GM12865 (cell line): ENCODE measurements around the gene SRSF9.

Source experiments
- DNase-seq: peaks from one replicate; pipeline ENCODE4 v3.0.0; 2010; ENCODE audit warnings: low read depth
- H3K4me3 ChIP-seq: 2 replicates; pipeline ENCODE4 v1.5.1; 2011; ENCODE audit warnings: mild to moderate bottlenecking, low read depth, low read length, control low read depth
- TF ChIP-seq, protein P1 (sequence below): IDR thresholded peaks from 2 replicates; pipeline ENCODE4 v1.5.1; 2011; ENCODE audit warnings: low read length, control low read depth, low read depth, inconsistent platforms; ENCODE audit not compliant: insufficient read depth; ENCODE audit errors: missing control alignments

The SRSF9 gene

GRCh38 chr12:120468821-120469449 is 613 bp downstream of the SRSF9 start:
- TF ChIP-seq, protein P1, sequence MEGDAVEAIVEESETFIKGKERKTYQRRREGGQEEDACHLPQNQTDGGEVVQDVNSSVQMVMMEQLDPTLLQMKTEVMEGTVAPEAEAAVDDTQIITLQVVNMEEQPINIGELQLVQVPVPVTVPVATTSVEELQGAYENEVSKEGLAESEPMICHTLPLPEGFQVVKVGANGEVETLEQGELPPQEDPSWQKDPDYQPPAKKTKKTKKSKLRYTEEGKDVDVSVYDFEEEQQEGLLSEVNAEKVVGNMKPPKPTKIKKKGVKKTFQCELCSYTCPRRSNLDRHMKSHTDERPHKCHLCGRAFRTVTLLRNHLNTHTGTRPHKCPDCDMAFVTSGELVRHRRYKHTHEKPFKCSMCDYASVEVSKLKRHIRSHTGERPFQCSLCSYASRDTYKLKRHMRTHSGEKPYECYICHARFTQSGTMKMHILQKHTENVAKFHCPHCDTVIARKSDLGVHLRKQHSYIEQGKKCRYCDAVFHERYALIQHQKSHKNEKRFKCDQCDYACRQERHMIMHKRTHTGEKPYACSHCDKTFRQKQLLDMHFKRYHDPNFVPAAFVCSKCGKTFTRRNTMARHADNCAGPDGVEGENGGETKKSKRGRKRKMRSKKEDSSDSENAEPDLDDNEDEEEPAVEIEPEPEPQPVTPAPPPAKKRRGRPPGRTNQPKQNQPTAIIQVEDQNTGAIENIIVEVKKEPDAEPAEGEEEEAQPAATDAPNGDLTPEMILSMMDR: peak; percentile 6
- DNase-seq: no peak
- H3K4me3 ChIP-seq: peak overlapping the region; percentile 60

DNA sequence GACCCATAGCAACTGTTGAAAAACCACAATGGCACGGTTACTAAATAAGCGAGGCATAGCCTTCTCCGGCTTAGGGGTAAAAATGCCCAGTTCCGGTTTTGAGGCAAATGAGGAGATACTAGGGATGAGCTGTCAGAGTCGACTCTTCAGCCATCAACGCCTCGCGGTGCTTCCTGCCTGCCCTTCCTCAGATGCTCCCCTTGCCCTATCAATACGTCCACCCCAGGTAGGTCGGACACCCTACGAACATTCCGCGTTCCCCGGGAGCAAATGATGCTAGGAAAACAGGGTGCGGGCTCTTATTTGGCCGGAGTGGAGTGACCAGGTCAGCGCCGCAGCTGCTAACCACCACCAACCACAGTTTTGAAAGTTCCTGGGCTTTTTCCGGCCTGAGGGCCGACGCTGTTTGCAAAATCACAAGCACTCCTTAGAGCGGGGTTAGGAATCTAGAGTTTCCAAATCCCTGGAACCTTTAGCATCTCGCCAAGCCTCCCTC is 1.2 kb downstream of the SRSF9 start:
- TF ChIP-seq, protein P1: no peak
- H3K4me3 ChIP-seq: peak overlapping the region; percentile 60
- peak; percentile 63 for DNase-seq

- DNase-seq: no peak
- H3K4me3 ChIP-seq: no peak overlapping the region
- TF ChIP-seq, protein P1: no peak
Observed at GRCh38 chr12:120467439-120467838, 2.1 kb downstream of the SRSF9 start.

DNA sequence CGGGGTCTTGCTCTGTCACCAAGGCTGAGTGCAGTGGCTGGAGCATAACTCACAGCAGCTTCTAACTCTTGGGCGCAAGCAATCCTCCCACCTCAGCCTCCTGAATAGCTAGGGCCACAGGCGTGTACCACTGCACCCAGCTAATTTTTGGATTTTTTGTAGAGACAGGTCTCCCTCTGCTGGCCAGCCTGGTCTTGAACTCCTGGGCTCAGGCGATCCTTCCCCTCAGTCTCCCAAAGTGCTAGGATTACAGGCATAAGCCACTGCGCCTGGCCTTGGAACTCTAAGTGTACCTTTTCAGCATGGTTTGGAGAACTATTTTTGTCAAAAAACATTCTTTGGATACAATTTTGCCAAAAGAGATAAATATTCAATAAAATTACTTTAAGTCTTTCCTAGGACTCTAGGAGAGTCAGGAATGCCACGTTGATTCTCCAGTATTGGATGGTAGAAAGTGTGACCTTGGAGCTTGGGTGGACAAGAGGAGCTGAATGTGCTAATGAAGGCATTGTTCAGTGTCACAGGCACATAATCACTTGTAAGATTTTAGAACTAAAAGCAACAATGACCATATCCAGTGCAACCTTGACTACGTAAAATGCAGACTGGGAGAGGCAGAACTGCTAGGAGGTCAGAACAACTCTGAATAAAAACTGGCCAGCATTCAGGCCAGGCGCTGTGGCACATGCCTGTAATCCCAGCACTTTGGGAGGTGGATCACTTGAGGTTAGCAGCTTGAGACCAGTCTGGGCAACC is 2.8 kb downstream of the SRSF9 start:
- TF ChIP-seq, protein P1: peak; percentile 47
- H3K4me3 ChIP-seq: no peak overlapping the region
- DNase-seq: peak; percentile 51

- DNase-seq: no peak
- H3K4me3 ChIP-seq: no peak overlapping the region
- TF ChIP-seq, protein P1: no peak
Observed at GRCh38 chr12:120465756-120466155, 3.8 kb downstream of the SRSF9 start.

- no peak for DNase-seq
Observed at GRCh38 chr12:120463712-120464111, 5.8 kb downstream of the SRSF9 start.

More at GRCh38 chr12:120463712-120464111, 5.8 kb downstream of the SRSF9 start:
- H3K4me3 ChIP-seq: no peak overlapping the region
- TF ChIP-seq, protein P1: no peak
